GDM1 (cell line): ENCODE measurements around the gene RAB11FIP5.
"Not testable (repeated sequence)": the region's sequence is repeated elsewhere in the genome, so short reads cannot be mapped to it uniquely, and the experiment has no call there.

Experiments used
- DNase-seq: peaks from one replicate; lab custom pipeline; 2025; lab: John Stamatoyannopoulos, UW

RAB11FIP5 gene

DNA sequence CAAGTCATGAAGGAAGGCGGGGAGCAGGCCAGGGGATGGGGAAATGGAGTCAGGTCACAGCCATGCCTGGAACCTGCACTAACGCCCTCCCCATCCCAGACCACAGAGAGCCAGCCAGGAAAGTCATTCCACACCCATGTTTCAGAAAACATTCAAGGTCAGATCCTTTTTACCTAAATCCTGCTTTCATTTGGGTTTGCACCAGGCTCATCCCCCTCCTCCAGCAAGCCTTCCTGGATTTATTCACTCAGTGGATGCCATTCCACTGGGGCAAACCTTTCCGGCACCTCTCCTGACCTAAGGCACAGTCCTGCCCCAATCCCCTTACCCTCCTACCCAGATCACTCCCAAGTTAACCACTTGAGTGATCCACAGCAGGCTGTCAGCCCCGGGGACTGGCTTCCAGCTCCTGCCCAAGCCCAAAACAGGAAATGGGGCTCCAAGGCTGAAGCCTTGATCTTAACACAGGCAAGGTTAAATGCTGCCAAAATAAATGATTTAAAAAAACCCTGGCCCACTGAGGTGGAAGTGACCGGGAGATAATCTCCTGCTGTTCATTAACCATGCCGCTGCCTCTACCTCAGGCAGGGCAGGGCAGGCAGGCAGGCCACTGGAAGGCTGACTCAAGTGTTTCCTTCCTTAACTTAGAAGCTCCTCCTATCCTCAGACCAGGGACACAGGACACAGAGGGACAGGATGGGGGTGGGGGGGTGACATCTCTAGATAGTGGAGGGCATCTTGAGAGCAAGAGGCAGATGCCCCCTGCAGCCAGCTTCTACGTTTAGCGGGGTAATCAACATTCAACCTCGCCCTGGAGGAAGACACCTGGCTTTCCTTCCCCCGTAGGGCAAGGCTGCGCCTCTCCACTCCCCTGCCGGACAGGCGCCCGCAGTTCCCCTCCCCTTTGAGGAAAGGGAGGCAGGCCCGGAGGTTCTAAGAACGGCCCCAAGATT, 1.4 kb downstream of the RAB11FIP5 start:
- DNase-seq, result no peak

DNA sequence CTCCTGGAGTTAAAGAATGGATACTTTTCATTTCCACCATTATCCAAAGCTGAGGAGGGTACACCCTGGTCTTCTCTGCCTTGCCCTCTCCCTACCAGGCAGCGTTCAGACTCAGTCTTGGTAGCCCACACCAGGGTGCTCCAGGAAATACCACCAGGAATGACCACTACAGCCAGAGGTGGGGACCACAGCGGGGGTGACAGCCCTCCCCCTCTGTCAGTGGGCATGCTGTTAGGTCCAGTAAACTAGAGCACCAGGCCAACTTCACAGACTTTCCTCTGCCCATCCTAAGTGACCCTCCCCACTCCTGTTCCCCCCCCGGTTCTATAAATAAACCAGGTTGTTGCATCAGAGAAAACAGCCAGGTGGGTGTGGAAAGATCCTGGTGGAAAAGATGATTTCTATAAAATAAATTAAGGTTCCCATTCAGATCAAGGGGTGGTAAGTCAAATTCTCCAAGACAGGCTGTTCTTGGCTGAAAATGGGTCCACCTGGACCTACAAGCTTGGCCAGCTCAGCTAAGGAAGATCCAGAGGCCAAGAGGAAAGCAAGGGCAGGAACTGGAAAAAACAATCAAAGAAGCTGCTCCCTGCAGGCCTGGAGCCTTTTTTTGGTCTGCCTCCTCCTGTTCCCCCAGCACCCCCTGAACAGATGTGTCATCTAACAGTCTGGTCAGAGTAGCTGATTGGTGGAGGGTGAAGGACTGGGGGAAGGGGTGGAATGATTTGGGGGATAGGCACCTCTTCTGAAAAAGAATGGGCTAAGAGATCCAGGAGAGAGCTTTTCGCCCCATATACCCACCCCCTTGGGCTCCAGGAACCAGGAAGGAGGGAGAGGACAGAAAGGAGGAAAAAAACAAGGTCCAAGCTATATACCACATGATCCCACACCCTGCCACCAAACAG, 2.3 kb downstream of the RAB11FIP5 start:
- DNase-seq, result no peak

DNA sequence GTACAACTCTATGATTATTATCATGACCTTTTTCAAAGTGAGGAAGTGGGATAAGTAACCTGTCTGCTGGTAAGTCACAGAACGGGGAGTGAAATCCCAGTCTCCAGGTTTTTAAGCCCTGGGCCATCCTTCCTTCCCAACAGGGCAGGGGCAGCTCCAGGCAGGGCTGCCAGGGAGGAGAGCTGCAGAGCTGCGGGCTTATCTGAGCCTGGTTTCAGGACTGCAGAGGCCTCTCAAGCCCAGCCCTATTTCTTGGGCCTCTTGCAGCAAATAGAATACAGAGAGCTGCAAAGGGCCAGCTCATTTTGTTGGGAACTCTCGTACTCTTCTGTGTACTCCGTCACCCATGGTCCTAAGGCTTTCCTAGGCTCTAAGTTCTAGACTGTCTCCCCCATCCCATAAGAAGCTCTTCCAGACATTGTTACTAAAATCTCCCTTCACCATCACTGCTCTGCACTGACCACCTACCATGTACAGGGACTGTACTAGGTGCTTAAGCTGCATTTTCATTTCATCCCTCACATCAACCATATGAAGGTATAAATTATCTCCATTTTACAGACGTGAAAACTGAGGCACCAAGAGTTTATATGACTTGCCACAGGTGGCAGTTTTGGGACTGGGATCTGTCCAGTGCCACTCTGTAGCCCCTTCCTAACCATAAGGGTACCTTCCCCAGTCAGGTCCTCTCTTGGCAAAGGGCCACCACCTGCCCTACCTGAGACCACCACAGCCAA, 3.1 kb downstream of the RAB11FIP5 start:
- DNase-seq, result no peak

DNA sequence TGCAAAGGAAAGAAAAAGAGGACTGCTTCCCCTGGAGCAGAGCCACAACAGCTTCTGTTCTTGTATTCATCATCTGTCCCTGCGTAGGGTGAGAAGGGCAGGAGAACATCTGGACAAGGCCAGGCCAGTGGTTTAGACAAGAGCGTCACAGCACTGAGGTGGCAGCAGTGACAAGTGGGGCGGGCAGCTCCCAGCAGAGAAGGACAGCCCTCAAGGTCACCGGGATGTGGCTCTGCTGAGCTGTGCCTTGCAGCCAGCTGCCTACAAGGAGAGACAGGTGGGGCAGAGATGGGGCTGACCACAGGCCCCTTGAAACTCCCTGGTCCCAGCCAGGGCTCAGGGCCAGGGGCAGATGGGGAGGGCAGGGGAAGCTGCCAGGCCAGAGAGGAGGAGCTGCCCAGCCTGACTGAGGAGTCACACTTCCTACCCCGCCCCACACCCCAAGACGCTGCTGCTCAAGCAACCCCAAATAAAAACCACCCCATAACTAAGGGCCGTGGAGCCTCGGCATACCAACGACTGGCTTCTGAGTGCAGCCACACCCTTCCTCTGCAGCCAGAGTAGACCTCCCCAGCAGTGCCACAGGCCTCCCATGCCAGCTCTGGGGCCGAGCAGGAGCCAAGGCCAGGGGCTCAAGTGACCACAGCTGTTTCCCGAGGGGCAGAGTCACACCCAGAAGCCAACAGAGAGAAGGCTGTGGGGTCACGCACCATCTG, 5.4 kb downstream of the RAB11FIP5 start:
- DNase-seq, result no peak

DNA sequence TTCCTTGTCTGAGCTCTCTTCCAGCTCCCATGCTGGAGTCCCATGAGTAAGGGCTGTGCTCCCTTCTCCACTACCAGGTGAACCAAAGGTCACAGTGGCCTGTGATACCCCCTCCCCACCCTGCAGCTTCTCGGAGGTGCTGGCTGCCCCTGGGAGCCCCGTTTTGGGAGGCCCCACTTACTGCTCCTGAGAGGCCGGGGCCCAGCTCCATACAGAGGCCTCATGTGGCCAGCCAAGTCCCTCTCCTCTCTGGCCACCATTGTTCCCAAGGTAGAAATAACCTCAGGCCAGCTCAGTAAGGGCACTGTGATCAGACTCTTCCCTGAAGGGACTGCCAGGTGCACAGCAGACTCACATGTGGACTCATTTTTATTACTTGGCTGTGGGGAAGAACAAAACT, 6.0 kb downstream of the RAB11FIP5 start:
- no peak for DNase-seq

DNA sequence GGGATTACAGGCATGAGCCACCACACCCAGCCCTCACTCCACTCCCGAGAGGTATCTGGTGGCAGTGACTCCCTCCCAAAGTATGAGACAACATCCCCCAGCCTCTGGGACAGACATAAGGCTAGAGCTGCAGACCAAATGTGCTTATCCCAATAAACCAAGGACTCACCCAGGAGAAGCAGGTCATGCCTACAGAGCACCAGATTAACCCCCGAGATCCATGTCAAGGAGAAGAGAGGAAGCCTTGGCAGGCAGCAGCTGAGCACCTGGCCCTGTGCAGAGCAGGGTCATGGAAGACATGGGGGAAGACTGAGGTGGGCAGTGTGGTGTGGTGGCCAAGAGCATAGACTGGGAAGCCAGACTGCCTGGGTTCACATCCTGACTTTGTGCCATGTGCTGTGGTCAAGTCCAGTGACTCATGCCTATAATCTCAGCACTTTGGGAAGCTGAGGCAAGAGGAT, 7.2 kb downstream of the RAB11FIP5 start:
- DNase-seq, result no peak

DNA sequence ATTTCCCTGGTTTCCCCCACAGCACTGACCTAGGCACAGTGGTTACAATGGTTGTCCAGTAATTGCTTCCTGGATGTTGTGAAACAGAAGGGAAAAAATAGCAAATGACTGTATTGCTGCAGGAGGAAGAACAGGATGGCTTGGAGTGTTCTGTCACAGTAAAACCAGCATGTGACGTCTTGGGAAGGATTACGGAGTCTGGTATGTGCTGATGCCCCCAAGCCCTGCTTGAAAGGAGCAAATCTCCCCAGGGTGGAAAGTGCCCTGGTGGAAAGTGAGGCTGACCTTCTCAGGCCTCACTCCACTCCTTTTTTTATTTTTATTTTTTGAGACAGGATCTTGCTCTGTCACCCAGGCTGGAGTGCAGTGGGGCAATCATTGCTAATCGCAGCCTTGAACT, 7.8 kb downstream of the RAB11FIP5 start:
- no peak for DNase-seq

DNA sequence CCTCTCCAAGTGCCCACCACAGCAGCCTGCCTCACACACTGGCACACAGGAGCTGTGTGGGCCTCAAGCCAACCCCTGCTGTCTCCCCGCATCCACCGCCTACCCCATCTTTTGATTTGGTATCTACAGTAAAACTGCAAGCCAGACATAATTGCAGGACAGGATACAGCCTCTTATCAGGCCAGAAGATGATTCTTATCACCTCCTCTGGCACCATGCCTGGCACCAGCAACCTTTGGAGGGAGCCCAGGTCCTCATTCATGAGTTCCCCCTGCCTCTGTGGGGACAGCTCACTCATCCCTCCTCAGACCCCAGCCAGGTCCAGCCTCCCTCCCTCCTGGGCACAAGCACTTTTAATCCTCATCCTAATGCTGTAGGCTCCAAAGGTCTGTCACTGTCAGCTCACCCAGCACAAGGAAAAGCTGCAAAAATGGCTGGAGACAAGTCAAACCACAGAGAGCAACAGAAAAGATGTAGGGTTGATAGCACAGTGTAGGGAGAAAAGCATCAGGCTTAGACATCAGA, 9.7 kb downstream of the RAB11FIP5 start:
- DNase-seq, result no peak

DNA sequence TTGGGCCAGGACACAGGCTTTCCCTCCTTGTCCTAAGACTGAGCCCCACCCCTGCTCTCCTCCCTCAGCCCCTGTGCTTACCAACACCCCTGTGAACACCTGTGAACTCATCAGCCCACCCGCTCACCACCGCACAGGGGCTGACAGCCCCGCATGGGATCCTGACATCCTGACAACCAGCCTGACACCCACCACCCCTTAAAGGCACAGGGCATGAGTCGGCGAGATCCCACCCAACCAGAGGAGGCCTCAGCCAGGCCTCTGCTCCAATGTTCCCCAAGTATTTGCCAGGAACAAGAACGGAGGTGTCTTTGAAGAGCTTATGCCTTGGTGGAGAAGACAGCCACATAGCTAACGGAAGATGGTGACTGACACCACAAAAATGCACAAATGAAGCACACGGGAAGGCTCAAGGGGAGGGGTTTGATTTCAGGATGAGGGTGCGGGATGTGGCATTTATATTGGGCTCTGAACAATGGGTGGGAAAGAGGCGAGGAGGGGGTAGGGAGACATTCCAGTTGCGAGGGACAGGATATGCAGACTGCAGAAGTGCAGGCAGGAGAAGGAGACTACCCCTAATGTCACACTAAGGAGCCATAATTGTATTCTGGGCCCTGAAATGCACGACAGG, 11.0 kb downstream of the RAB11FIP5 start:
- no peak for DNase-seq

DNA sequence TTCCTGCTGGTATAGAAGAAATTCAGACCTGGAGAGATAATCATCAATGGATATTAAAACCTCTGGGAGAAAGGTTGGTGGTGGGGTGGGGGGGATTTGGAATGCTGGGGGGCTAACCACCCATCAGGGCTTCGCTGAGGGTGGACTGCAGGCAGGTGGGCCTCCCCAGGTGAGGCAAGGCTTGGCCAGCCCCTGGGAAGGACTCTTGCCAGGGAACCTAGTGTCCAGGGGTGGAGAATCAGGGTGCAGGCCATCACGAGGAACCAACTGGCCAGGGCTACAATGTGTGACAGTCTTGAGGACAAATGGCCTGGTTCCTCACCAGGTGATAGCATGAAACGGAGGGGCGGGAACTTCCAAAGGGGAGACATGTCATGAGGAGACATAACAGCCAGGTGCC, 11.8 kb downstream of the RAB11FIP5 start:
- DNase-seq, result no peak

DNA sequence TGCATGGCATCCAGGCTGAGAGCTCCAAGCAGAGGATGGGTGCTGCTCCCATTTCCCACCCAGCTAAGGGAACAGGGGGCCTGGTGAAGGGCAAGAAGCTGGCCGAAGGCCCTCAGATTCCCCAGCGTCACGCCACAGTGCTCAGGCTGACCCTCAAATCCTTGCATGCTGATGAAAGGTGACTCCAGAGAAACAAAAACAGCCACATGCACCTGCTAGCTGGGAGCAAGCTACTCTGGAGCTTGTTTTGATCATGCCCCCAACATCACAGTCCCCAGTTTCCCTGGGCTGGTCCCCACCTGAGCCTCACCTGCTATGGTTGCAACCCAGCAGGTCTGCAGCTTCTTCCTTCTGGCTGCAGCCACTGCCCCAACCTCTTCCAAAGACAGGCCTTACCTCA, 13.3 kb downstream of the RAB11FIP5 start:
- DNase-seq, result no peak

DNA sequence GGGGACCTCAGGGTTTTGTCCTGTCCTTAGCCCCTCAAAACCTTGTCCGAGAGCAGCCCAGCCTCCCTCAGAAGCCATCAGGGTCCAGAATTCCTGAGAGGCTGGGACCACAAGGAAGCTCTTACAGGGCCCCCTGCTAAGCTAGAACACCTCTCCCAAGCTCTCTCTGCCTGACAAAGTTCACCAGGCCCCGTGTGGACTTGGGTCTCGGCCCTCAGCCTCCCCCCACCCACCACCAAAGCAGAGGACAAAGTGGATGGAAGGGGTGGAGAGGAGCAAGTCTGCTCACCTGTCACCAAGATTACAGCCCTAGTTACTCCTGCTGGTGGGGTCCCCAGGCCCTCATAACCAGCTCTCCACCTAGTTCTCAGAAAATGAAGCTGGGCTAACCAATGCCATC, 16.8 kb downstream of the RAB11FIP5 start:
- DNase-seq, result no peak

DNA sequence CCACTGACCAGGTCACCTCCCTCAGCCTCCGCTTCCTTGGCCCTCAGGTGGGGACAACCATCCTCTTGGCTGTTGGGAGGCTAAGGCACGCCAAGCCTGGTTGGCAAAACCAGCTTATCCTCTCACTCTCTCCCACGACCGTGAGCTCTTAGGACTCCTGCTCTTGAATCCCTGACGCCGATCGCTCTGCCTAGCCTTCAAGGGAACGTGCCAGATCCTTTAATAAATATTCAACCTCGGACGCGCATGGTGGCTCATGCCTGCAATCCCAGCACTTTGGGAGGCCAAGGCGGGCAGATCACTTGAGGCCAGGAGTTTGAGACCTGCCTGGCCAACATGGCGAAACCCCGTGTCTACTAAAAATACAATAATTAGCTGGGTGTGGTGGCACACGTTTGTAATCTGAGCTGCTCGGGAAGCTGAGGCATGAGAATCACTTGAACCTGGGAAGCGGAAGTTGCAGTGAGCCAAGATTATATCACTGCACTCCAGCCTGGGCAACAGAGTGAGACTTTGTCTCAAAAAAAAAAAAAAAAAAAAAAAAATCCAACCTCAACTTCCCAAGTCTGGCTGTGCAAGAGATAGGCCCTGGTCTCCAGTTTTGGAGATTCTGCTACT, 19.0 kb downstream of the RAB11FIP5 start:
- not testable (repeated sequence) for DNase-seq

DNA sequence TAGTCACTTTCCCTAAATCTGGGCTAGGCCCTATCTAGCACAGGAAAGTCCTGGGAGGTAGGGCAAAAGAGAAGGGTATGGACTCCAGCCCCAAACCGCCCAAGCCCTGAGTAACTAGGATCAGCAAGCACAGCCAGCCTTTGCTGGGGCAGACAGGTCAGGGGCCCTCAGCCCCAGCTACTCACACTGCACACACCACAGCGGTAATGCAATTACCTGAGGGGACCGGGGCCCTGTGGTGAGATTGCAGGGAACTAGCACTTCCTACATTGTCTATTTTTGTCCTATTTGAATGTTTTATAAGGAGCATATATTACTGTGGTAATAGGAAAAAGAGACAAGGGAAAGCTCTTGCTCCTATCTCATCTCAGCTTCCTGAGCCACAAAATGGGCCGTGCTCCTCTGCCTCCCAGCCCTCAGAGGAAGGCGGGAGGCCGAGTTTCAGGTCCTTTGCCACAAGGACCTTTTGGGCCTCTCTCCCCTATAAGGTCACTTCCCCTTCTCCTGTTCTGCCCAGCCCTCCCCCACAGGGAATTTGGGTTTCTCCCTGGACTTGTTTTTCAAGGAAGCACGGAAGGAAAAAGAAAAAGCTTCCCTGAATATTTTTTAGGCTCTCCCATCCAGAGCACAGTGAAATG, 20.5 kb downstream of the RAB11FIP5 start:
- DNase-seq, result no peak

DNA sequence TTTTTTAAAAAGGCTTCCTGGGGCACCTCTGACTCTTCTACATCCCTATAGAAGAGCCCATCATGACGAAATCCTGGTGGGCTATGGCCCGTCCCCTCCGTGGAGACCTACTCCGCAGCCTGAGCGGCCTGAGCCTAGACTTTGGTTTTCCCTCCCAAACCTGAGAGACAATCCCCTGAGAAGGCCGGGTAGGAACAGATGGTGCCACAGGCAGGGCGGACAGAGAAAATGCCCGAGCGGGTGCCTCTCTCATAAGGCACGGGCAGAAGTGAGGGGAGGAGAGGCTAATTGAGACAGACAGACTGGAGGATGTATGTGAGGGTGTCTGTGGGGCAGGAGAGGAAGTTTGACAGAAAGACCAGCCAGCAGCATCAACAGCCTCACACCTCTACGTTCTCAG, 21.1 kb downstream of the RAB11FIP5 start:
- no peak for DNase-seq

DNA sequence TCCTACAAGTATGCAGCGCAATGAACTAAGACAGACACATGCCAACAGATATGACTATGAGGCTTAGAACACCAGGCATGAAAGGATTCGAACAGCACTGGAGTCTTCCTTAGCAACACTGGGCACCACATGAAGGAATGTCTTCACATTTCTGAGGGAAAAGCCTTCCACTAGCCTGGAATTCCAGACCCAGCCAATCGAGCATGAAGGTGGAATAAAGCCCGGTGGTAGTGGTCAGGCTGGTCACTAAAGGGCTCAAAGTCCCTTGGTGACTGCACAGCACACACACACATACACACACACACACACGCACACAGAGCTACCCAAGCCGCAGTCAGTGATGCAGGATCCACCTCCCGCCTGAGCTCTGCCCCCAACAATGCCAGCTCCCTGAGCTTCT, 21.6 kb downstream of the RAB11FIP5 start:
- DNase-seq, result no peak

DNA sequence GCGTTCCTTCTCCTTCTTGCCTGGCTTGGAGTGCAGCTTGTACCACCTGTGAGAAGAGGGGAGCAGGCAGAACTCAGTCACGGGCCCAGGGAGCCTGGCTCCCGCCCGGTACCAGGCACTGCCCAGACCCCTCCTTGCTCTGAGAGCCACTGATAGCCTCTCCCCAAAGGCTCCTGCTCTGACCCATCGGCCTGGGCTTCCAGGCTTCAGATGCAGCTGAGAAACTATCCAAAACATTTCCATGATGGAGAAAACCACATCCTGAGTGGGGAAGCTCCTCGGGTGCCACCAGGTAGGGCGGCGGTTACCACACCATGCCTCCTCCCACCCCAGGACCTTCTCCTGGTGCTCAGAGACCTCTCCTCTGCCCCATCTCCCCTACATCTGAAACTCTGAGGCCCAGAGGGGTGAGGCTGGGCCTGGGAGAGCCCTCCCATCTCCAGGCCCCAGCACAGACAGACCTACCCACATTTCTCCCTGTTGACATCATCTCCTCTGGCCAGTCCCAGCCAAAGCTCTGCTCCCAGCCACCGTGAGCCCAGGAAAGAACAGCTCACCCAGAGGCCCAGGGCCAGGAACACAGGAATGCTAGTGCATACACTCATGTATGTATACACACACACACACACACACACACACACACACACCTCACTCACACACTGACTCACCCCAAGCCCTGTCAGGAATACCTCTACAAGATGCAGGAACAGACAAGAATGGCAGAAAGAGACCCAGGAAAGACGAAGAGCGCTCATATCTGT, 23.3 kb downstream of the RAB11FIP5 start:
- DNase-seq, result no peak

DNA sequence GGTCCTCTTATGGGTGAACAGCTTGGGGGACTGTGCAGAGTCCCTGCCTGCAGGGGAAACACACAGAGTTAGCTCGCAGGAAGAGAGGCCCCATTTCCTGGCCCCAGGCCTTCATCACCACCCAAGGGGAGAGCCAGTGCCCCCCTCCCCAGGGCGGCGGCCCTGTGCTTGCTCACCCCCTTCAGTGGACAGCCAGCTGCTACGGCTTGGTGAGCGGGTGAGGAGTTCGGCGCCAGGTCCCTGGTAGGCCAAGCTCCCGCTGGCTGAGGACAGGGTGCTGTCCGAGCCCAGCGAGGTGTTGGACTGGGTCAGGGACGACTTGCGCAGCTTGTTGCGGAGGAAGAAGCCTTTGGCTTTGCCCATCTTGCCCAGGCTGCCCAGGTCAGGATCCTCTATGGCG, 24.0 kb downstream of the RAB11FIP5 start:
- no peak for DNase-seq

DNA sequence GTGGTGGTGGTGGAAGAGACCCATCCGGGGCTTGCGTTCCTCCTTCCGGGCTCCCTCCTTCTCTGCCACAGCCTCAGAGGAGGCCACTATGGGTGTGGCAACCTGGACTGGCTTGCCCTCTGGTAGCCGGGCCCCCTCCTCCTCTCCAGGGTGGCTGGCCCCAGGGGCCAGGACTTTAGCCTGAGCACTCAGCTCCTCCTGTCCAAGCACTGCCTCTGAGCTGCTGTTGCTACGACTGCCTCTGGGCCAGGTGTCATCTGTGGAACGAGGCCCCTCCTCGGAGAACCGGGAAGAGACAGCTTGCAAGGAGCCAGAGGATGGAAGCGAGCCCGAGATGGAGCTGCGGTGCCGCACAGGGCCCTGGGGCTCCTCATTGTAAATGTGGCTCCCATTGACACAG, 24.5 kb downstream of the RAB11FIP5 start:
- no peak for DNase-seq
